ENCODE data around the gene DLG5.

Gene DLG5

DNA sequence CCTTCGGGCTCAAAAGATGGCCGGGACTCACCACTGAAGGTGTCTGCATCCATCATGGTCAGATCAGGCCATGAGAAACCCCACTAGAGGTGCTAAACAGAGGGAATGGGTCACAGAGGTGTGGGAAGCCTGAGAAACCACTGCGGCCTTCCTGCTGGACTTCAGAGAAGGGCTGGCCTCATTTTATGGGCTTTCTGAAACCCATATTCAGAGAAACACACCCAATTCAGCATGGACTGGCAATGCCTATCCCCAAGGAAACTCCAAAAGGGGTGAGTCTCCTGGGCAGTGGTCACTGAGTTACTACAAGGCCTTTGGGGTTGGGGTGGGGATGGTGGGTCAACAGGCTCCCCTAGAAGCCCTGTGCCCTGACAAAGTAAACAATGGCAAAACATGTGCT lies 58.0 kb downstream of the DLG5 start:
- TF ChIP-seq, protein P1, sequence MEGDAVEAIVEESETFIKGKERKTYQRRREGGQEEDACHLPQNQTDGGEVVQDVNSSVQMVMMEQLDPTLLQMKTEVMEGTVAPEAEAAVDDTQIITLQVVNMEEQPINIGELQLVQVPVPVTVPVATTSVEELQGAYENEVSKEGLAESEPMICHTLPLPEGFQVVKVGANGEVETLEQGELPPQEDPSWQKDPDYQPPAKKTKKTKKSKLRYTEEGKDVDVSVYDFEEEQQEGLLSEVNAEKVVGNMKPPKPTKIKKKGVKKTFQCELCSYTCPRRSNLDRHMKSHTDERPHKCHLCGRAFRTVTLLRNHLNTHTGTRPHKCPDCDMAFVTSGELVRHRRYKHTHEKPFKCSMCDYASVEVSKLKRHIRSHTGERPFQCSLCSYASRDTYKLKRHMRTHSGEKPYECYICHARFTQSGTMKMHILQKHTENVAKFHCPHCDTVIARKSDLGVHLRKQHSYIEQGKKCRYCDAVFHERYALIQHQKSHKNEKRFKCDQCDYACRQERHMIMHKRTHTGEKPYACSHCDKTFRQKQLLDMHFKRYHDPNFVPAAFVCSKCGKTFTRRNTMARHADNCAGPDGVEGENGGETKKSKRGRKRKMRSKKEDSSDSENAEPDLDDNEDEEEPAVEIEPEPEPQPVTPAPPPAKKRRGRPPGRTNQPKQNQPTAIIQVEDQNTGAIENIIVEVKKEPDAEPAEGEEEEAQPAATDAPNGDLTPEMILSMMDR (IDR thresholded peaks at IDR 0.05; ENCODE audit: control extremely low read depth, extremely low read depth, low read depth, missing control alignments), result no peak
- DNase-seq (ENCODE audit: extremely low spot score), result no peak
- ChIA-PET CTCF (interaction anchor here (1.8 kb wide), 1 partner anchor 21 kb away, joined by 4 read pairs; no protein-coding TSS in a partner anchor), POLR2A (no interaction called here)

DNA sequence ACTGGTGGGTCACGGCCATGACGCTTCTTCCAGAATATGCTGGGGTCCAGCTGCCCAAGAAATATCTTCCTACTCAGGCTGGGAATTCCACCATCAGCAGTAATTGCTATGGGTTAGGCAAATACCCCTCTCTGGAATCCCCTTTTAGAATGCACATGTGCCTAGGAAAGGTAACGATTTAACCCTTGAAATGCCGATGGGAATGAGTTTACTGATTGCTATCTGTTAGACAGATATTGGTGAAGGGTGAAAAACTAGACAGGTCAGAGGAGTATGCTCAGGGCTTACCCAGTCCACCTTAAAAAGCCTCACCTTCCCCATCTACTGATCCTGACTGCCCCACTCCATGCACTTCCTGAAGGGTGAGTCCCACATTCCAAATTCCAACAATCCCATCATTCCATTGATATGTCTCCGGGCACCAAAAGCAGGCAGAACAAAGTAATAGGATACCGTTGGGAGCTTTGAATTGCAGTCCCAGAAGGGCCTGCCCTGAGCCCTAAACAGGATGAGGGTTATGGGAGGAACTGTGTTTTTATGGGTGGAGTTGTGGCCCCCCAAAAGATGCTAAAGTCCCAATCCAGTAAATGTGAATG lies 59.3 kb downstream of the DLG5 start:
- TF ChIP-seq, protein P1 (IDR thresholded peaks at IDR 0.05; ENCODE audit: control extremely low read depth, extremely low read depth, low read depth, missing control alignments), result no peak
- ChIA-PET CTCF (interaction anchor here (1.0 to 1.4 kb wide), 2 partner anchors 8 to 29 kb away, joined by 3 read pairs; no protein-coding TSS in a partner anchor), POLR2A (no interaction called here)
- DNase-seq (ENCODE audit: extremely low spot score), result no peak

DNA sequence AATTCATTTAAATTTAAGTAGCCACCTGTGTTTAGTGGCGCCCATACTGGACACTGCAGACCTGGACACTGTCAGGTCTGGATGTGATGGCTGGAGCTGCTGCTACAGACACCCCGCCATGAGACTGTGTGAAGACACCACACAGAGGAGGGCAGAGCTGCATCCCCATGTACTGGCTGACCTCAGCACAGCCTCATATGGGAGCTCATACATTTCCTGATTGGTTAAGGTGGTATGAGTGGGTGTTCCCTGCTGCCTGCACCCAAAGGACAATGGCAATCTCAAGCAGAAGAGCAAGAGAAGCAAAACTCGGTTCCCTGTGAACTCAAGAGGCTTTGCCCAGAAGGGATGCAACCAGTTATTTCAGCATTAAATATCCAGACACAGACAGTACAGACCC lies 60.0 kb downstream of the DLG5 start:
- TF ChIP-seq, protein P1 (IDR thresholded peaks at IDR 0.05; ENCODE audit: control extremely low read depth, extremely low read depth, low read depth, missing control alignments), result no peak
- CTCF ChIA-PET, result interaction anchor here (1.0 to 1.4 kb wide), 2 partner anchors 7 to 28 kb away, joined by 3 read pairs; no protein-coding TSS in a partner anchor
- DNase-seq (ENCODE audit: extremely low spot score), result no peak
- POLR2A ChIA-PET, result no interaction called here

DNA sequence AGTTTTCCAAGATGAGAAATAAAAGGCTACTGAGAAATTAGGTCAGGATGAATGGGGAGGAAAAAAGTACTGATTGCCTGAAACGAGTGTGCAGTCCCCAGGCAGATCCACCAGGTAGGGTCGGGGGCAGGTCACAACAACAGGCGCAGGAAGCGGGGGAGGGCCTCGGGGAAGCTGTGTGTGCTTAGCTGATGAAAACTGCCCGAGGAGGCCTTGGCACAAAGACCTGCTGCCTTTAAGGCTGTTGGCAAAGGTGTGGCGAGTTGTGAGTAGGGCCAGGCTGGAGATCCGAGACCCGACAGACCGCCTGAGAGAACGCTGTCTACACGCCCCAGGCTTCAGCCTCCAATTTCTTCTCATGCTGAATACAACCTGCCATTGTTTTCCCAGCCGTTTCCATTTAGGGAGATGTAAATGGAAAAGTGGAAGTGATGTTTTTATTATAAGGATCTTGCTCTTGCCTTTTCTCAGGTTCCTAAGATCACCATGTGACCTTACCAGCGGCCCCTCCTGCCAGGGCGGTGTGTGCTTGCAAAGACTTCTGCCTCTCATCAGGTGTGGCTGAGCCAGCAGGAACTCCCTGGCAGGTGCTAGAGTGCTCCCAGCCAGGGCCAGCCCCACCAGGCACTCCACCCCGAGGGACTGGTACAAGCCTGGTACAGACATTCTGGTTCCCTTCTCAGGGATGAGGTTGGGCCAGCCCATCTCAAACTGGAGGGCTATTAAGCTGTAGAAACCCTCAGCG lies 60.8 kb downstream of the DLG5 start:
- ChIA-PET CTCF (interaction anchor here (1.4 kb wide), 1 partner anchor 27 kb away, joined by 3 read pairs; no protein-coding TSS in a partner anchor), POLR2A (no interaction called here)
- TF ChIP-seq, protein P1 (IDR thresholded peaks at IDR 0.05; ENCODE audit: control extremely low read depth, extremely low read depth, low read depth, missing control alignments), result no peak
- DNase-seq (ENCODE audit: extremely low spot score), result no peak

DNA sequence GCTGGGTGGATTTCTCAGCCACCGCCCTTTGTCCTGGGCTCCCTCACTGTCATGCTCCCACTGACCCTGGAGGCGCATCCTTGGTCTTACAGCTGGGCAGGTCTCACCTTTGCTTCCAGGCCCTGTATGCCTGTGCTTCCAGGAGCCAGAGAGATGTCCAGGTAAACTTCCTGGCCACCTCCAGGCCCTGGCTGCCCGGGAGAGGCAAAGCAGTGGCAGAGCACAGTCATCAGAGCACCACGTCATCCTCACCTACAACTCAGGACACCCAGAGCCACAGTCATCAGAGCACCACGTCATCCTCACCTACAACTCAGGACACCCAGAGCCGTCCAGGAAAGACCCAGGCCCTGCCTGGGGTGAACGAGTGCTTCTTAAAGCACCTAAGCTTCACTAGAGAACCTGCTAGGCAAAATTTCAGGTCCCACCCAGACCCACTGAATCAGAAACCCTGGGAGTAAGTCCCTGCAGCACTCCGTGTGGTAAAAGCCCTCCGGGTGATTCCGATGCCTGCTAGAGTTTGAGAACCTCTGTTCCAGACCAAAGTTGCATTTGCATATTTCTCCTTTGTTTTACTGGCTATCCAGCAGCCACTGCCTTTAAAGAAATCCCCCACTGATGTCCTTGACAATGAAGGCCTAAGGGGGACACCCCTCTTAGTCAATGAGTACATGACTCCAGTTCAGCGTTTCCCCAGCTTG lies 62.3 kb downstream of the DLG5 start:
- DNase-seq (ENCODE audit: extremely low spot score), result no peak
- TF ChIP-seq, protein P1 (IDR thresholded peaks at IDR 0.05; ENCODE audit: control extremely low read depth, extremely low read depth, low read depth, missing control alignments), result no peak
- ChIA-PET CTCF (interaction anchor here (0.7 to 1.4 kb wide), 2 partner anchors 10 to 17 kb away, joined by 3 to 6 read pairs; no protein-coding TSS in a partner anchor), POLR2A (no interaction called here)

DNA sequence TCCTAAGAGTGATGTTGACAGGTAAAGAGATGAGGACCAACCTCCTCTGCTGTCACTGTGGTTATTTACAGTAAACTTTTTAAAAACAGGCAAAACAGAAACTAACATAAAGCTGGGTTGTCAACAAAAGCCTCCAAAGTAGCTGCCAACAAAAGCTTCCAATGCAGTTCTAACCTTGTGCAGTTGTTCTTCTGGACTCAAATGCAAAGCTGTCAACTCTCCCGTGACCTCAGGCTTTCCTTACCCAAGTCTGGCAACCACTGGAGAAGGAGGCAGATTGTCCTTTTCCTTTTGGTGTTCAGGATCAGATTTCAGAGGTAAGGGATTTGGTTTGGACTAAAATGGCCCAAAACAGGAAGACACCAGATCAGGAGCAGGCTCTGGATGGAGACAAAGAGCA lies 63.1 kb downstream of the DLG5 start:
- no peak for DNase-seq (ENCODE audit: extremely low spot score)
- ChIA-PET CTCF (interaction anchor here (0.7 to 1.9 kb wide), 3 partner anchors 10 to 18 kb away, joined by 3 to 6 read pairs (median 5); no protein-coding TSS in a partner anchor), POLR2A (no interaction called here)

More for the DNA sequence above, 63.1 kb downstream of the DLG5 start:
- TF ChIP-seq, protein P1 (IDR thresholded peaks at IDR 0.05; ENCODE audit: control extremely low read depth, extremely low read depth, low read depth, missing control alignments), result no peak
